ENCODE measurements around the gene ZNF619.
A peak's percentile ranks its signal among the peaks of the same experiment; 100 is the strongest.
"Not testable (repeated sequence)": the region's sequence is repeated elsewhere in the genome, so short reads cannot be mapped to it uniquely, and the experiment has no call there.

Gene ZNF619

DNA sequence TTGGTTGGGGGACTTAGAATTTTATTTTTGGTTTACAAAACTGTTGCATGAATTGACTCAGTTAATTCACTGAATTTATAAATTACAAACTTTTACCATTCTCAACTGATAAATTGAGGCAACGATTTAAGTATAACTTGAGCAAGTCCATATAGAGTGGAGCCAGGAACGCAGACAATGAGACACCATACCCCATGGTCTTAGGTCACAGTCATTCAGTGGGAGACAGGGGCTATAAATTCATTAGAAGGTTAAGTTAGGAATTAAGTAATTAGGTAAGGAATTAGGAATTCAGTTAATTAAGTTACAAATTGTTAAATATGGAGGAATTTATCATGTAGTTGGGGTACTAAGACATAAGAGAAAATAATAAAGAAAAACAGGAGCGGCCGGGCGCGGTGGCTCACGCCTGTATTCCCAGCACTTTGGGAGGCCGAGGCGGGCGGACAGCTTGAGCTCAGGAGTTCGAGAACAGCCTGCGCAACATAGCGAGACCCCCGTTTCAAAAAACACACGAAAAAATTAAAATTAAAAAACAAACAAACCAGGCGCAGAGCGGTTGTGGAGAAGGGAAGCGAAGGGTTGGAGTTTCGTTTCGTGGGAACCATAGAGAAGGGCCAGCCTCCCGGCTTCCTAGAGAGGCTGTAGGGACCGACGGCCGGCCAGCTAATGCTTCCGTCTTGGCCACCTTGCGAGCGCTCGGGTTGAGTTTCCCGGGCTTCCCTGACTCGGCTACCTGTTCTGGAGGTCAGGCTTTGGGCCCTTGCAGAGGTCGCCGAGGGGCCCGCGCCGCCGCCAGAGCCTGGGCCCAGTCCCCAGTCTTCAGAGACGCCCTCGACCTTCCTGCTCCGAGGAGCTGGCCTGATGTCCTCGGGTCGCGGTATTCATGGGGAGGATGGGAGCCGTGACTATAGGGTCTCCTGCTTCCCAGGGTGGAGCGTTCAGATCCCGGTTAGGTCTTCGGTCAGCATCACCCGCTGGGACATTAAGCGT, at the start of gene ZNF619:
Gene ZNF619 (plus strand): TSS at position 645 of the 993 bp plus-strand sequence. CDS start 858 bp downstream, outside the sequence.
- DNase-seq, result peak; percentile 1

DNA sequence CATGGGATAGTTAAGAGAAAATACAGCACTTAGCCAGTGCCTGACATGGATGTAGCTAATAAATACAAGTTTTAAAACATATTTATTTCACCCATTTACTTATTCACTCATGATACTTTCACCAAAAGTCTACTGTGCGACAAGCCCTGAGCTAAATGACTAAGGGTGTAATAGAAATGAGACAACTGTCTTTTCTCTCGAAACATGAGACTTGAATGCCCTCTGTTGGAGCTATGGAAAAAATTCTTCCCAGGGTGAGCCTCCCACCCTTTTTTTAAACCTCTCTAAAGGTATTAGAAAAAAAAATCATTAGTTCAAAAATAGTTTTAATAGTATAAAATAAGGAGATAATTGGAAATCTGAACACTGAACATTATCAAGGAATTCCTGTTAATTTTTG, 44.1 kb upstream of the ZNF619 start:
- no peak for DNase-seq

DNA sequence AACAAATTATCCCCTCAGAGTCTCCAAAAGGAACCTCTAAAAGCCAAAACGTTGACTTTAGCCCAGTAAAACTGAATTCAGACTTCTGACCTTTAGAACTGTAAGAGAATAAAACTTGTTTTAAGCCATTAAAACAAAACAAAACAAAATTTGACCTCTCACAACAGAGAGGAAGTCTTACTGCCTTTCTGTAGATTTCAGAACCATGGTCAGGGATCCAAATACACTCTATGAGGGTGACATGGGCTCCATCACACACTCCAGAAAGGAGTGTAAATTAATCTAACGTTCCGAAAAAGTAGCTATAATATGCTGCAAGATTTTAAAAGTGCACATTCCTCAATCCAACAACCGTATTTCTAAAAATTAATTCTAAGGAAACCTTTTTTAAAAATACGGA, 39.0 kb upstream of the ZNF619 start:
- no peak for DNase-seq

DNA sequence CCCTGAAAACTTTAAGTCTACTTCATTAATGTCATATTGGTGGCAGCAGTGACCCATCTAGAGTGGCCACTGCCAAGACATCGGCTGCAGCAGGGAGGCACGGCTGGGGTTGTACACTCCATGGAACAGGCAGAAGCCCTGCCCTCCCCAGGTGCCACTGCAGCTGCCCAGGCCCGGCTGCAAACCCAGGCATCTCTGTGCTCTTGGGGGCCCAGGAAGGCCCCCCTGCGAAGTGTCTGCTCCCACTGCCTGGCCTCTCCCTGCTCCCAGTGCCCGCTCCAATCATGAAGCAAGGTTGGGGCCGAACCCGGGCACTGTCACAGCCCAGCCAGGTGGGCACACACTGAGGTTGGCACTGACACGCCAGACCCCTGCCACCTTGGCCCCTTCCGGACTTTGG, 31.9 kb upstream of the ZNF619 start:
- no peak for DNase-seq

DNA sequence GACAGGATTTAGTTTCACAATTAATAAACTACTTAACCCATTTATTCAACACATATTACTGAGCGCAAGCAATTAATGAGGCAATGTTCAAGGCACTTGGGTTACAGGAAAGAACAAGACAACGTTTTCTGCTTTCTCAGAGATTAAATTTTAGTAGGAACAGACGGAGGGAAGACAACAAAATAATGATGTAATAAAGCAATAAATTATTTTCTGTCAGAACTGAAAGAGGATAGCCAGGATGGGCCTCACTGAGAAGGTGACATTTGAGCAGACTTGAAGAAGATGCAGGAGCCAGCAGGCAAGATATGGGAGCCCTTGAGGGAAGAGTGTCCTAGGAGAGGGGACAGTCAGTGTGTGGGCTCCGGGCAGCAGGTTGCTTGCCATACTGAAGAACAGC, 31.0 kb upstream of the ZNF619 start:
- DNase-seq, result no peak

DNA sequence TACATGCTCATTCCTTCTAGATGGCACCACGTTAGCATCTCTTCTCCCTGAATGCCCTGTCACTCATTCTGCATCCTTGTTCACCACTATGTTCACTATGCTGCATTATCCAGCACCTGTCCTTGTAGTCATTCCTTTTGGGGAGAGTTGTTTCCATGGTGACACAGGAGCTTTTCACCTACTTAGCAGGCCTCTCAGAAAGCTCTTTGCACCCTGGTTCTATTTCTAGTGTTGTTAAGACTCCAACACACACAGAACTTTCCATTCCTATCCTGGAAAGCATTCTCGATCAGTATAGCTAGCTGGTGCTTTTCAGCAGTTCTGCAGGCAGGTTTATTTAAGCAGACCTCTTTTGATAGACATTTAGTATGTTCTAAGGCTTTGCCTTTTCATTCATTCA, 26.5 kb upstream of the ZNF619 start:
- DNase-seq, result no peak

DNA sequence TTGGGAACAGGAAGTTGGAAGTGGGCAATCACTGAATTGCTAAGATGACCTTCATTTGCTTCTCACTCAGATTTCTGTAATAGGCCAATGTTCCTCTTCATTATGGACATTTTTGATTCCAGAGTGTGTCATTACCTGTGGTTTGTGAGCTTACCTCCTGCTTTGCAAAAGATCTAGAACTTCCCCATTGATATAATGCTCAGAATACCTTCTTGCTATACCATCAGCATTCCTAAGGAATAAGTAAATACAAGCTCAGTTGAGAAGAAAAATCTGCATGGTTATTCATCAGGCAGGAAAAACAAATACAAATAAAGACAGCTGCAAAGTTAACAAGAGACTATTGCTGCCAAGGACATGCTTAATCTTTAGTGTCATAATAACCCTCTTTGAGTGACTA, 25.4 kb upstream of the ZNF619 start:
- DNase-seq, result no peak

DNA sequence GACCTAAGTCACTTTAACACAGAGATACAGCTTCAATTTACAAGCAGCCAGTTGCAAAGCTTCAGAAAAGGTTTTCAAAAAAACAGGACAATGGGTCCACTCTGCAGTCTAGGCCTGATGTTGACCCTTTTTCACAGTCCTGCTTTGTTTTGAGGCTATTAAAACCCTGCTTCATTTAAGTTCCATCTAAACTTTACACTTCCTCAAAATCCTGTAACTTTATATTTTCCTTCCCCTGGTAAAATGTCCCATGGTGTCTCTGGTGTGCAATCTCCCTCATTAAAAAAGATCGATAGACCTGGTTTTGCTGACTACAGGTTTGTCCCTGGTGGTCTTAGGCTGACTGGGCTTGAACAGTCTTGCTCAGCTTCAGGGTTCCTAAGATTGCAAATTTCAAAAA, 24.9 kb upstream of the ZNF619 start:
- DNase-seq, result no peak

DNA sequence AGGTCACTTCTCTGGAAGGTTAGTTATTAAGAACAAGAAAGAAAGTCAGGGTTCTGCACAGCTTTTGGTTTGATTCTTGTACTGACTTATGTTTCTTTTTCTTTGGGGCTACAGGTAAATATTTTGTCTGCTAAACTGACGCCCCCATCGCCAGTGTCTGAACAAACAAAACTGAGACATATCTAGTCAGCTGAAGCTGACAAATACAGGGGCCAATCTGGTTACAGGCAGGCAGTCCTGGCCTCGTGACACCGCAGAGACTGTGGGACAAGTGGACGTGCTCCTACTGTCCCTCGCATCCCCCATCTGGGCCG, 24.4 kb upstream of the ZNF619 start:
- no peak for DNase-seq

- DNase-seq, result peak; percentile 89
Observed at GRCh38 chr3:40452876-40453730, 23.8 kb upstream of the ZNF619 start.

DNA sequence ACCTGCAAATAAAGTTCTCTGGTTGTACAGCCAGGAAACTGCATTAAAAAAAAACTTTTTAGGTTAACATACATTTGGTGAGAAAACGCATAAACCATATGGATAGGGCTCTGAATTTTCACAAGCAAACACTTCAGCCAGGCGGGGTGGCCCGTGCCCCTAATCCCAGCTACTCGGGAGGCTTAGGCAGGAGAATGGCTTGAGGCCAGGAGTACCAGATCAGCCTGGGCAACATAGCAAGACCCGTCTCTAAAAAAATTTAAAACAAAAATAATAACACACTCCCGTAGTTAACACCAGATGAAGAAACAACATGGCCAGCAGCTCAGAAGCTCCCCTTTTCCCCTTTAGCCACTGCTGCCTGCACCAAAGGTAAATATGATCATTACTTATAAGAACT, 23.0 kb upstream of the ZNF619 start:
- DNase-seq, result no peak

GRCh38 chr3:40455328-40455727, 21.6 kb upstream of the ZNF619 start:
- no peak for DNase-seq

DNA sequence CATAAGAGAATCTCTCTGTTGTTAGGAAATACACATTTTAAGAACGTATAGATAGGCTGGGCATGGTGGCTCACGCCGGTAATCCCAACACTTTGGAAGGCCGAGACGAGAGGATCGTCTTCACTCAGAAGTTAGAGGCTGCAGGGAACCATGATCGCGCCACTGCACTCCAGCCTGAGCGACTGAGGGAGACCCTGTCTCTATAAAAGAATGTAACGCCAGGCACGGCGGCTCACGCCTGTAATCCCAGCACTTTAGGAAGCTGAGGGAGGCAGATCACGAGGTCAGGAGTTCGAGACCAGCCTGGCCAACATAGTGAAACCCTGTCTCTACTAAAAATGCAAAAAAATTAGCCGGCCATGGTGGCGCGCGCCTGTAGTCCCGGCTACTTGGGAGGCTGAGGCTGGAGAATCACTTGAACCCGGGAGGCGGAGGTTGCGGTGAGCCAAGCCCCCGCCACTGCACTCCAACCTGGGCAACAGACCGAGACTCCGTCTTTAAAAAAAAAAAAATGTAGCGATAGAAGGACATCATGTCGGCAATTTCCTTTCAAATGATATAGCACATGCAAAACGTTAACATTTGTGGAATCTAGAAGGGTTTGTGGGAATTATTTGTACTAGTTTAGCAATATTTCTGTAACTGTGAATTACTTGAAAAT, 20.5 kb upstream of the ZNF619 start:
- no peak for DNase-seq

DNA sequence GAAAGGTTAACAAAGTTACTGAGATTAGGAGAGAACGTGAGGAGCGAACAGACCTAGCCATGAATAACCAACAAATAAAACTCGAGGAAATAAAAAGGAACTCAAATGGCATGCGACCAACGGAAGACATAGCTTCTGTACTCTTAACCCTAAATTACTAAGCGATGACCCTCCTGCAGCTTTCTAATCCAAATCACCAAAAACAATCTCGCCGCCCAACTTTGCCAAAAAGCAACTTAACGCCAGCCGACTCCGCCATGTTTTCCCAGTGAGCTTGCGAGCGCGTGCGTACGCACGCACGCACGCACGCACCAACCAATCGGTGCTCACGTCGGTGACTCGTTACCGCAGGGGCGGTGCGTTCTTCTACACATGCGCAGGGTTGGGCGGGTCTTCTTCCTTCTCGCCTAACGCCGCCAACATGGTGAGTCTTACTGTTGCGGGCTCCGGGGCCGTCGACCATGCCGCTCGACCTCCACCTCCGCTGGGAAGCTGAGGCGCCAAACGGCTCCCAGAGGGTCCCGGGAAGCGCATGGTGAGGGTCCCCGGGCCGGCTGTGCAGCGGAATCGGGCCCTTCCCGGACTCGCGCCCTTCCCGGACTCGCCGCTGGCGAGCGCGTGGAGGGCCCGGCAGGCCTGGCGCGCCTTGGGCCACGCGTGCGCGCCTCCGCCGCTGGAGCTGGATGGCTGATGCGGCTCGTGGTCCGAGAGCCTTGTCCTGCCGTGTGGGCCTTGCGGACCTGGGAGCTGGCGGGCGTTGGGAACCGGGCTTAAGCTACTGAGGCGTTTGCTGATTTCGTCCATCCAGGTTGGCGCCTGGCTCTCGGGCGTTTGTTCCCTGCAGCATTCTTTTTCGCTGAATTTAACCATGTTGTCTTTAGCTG, 19.7 kb upstream of the ZNF619 start, which contains the start of gene RPL14:
Gene RPL14 (plus strand): TSS at position 400 of the 884 bp plus-strand sequence. CDS start 133 bp downstream, at position 533.
- peak; percentile 65 for DNase-seq

DNA sequence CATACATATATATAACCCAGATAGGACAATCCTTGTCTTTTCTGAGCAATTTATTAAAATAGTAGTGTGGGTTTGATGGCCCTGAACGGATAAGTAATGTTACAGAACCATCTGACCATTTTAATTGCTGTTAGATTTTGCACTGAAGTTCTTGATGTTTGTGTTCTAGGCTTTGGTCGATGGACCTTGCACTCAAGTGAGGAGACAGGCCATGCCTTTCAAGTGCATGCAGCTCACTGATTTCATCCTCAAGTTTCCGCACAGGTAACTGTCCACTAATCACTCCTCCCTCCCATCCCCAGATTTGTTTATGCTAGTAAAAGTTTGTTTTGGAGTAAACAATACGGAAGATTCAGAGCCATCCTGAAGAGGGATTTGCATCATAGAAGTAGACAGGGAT, 18.4 kb upstream of the ZNF619 start:
- no peak for DNase-seq

DNA sequence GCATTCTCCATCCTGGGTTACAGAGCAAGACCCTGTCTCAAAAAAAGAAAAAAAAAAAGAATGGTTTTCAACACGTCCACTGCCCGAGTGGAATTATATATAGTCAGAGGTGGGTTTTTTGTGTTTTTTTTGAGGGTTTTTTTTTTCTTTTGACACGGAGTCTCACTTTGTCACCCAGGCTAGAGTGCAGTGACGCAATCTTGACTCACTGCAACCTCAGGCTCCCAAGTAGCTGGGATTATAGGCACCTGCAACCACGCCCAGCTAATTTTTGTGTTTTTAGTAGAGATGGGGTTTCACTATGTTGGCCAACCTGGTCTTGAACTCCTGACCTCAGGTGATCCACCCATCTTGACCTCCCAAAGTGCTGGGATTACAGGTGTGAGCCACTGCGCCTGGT, 16.4 kb upstream of the ZNF619 start:
- DNase-seq, result not testable (repeated sequence)

DNA sequence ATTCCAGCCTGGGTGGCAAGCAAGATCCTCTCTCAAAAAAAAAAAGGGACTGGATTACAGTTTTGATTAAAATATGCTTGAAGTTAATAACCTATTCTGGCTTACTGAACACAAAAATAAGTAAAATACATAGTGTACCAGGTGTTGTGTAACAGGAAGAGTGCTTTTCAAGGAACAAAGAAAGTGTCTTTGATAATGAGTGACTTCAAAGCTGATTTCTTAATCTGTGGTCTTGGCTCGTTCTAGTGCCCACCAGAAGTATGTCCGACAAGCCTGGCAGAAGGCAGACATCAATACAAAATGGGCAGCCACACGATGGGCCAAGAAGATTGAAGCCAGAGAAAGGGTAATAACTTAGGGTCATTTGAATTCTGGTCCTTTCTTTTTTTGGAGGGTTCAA, 15.8 kb upstream of the ZNF619 start:
- no peak for DNase-seq

DNA sequence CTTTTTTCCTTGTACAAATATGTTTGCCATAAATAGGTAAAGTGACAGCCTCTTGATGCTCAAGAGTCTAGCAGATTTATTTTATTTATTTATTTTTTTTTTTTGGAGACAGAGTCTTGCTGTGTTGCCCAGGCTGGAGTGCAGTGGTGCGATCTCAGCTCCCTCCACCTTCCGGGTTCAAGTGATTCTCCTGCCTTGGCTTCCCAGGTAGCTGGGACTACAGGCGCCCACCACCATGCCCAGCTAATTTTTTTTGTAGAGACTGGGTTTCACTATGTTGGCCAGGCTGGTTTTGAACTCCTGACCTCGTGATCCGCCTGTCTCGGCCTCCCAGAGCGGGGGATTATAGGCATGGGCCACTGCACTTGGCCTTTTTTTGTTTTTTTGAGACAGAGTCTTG, 14.1 kb upstream of the ZNF619 start:
- DNase-seq, result not testable (repeated sequence)

- no peak for DNase-seq
Observed at GRCh38 chr3:40463579-40463978, 13.3 kb upstream of the ZNF619 start.

DNA sequence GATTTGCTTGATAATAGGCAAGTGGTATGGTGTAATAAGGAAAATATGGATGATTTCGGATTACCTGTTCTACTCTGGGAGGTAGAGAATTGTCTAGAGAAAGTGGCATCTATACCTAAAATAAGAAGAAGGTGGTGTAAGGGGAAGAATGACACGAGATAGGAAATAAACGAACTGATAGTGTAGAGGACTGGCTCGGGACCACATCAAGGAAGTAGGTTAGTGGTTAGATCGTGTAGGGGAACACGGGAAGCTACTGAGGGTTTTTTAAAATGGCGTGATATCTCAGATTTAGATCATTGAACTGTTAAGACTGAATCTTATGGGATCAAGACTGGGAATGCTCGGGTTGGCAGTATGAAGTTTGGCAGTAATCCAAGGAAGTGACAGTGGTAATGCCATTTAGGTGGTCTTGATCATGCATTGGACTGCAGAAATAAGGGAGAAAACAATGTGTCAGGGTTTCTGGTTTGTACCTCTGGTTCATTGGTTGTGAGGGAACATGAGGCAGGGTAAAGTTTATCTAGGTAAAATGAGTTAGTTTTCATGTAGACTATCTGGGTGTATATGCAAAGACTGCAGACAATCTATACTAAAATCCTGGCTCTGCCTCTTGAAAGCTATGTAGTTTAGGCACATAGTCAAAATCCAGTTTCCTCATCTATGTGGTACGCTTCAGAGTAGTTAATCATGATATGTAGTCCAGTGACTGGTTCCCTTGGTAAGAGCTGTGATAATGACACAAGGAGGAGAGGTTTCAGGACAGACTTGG, 12.4 kb upstream of the ZNF619 start:
- no peak for DNase-seq

DNA sequence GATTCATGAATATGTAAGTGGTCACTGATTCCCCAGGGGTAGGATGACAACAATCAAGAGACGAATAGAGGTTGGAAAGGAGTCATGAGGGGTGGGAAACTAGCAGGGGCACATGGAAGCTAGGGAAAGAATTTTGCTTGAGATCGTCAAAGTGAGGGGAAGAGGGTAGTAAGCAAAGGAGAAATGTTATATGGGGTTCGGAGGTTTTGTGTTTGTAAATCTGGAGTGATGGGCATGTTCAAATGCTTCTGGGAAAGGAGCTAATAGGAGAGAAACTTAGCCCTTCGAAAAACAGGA, 11.9 kb upstream of the ZNF619 start:
- DNase-seq, result no peak

- no peak for DNase-seq
Observed at GRCh38 chr3:40465456-40465855, 11.5 kb upstream of the ZNF619 start.
